EH (cell line): ENCODE measurements around the gene ADCY5.

Source experiments
- DNase-seq: peaks from one replicate; pipeline ENCODE4 v3.0.0-alpha.2; 2015; ENCODE audit warnings: low read depth

ADCY5 gene

GRCh38 chr3:123367467-123368154 lies 81.3 kb downstream of the ADCY5 start:
- DNase-seq = no peak

- DNase-seq = peak; percentile 25
Observed at GRCh38 chr3:123365450-123366143, 83.3 kb downstream of the ADCY5 start.

DNA sequence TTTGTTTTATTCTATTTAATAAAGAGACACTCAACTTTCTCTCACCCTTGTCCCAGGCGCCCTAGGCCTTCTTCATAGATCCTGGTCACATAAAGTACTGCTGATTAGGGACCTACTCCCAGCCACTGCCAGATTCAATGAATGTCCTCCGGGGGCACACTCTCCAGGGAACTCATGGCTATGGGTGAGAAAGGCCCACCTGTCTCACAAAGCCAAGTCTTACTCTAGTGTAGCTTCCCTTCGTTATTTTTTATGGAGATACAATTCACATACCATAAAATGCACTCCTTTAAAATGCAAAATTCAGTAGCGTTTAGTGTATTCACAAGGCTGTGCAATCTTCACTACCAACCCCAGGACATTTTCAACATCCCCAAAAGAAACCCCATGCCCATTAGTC lies 87.8 kb downstream of the ADCY5 start:
- DNase-seq = no peak

DNA sequence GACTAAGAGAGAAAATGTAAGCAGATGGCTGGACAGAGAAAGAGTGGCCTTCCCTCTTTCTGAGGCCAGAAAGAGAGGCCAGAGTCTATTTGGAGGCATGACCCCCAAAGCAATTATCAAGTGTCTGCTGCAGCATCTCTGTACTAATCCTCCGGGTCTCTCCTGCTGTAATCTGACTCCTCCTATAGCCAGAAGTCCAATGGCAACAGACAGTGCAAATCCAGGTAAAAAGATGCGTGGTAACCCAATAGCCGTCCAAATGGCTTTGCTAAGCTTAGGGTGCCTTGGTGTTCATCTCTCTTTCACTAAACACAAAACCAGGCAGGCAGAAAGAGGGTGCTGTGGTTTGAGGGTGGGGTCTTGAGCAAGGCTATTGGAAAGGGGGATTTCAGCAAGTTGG lies 91.6 kb downstream of the ADCY5 start:
- DNase-seq = no peak

- DNase-seq = peak; percentile 66
Observed at GRCh38 chr3:123353850-123354233, 95.0 kb downstream of the ADCY5 start.

DNA sequence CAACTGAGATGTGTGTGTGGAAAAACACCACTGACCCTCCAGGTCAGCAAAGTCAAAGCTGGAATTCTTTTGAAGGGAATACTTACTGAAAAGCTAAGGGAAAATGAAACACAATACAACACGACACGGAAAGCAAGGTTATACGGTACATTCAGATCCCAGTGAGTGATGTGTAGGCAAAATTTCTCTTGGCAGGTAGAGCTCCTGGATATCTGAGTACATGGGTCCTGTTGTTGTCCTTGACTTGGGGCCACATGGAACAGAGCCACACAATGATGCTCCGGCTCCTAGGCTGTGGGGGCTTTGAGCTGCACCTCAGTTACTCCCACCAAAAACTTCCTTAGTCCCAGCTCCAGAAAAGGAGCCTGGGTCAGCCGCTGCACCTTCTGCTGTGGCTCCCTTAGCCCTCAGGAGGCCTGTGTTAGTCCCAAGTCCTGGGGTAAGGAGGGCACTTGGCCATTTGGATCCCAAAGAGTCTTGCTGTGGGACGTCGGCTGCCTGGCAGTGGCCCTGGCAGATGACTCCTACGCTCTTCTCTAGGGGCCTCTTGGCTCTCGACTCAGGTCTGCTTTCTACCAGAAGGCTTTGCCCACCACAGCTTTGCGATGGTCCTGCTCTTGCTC lies 95.6 kb downstream of the ADCY5 start:
- no peak for DNase-seq

GRCh38 chr3:123352134-123352554 lies 96.7 kb downstream of the ADCY5 start:
- DNase-seq = peak; percentile 23

- no peak for DNase-seq
Observed at GRCh38 chr3:123351501-123351900, 97.4 kb downstream of the ADCY5 start.

GRCh38 chr3:123350971-123351370 lies 97.9 kb downstream of the ADCY5 start:
- no peak for DNase-seq

GRCh38 chr3:123349566-123350435 lies 99.1 kb downstream of the ADCY5 start:
- DNase-seq = no peak

- no peak for DNase-seq
Observed at GRCh38 chr3:123349201-123349535, 99.7 kb downstream of the ADCY5 start.

- no peak for DNase-seq
Observed at GRCh38 chr3:123348471-123349200, 100.3 kb downstream of the ADCY5 start.

- no peak for DNase-seq
Observed at GRCh38 chr3:123347691-123348264, 101.1 kb downstream of the ADCY5 start.

- no peak for DNase-seq
Observed at GRCh38 chr3:123347205-123347604, 101.7 kb downstream of the ADCY5 start.

GRCh38 chr3:123346021-123346420 lies 102.9 kb downstream of the ADCY5 start:
- DNase-seq = no peak

DNA sequence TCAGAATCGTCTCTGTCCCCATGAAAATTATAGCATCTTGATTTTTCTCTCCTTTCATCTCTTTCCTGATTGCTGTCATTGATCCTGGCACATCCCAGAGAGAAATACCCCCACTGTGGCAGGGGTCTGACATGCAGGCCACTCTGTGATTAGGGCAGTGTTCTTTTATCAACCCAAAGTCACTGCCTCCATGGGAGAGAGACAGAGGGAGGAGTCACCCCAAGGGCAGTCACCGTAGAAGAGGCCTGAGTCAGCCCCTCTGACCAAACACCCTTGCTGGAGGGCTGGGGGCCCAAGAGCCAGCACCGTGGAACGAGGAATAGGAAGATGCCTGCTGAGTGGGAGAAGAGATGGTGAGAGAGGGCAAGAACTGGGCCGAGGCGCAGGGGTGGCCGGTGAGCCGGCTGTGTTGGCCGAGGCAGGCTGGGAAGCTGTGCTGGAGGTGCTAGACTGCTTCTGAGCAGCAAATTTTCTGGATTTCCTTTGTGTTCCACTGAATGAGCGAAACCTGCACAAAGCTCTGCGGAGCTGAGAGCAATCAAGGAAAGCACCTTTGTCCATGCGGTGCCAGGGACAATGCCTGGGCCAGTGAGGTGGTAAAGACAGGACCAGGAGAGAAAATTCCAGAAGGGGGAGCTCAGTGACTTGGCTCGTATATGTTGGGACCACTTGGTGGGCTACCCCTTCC lies 103.8 kb downstream of the ADCY5 start:
- DNase-seq = no peak

- DNase-seq = peak; percentile 74
Observed at GRCh38 chr3:123344175-123344906, 104.5 kb downstream of the ADCY5 start.

DNA sequence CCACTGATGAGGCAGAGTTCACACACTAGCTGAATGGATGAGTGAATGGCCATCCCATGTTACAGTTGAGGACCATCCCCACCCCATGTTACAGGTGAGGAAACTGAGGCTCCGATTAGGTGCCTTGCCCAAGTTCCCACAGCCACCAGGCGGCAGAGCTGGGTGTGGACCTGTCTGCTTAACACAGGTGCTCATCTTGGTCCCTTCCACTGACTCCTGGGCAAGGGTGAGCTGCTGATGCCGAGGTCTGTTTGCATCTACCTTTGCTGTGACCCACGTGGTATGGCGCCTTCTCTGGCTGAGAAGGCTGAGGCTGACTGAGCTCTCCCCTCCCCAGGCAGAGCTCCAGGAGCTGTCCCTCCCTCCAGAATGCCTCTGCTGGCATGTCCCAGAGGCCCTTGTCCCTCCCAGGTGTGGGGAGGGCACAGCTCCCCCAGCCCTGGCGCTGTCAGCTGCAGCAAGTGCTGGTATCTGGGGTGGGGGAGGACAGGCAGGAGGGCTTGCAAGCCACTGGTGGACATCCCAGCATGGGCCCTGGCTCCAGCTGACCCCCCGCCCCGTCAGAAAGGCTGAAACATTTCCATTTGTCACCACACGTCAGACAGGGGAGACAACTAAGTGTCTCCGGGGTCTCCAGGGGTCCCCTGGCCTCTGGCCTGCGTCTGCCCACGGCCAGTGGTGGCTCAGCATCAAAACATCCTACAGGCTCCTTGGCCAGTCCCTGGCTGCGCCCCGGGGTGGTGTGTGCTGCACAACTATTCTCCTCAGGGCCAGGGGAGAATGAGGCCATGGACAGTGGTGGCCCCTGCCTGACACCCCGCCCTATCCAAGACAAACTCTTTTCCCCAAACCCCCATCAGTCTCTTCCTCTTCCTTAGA lies 105.4 kb downstream of the ADCY5 start:
- no peak for DNase-seq

- DNase-seq = no peak
Observed at GRCh38 chr3:123342631-123343080, 106.2 kb downstream of the ADCY5 start.
